Left ventricle myocardium inferior (tissue), 1 donor: Measurements from ENCODE around the gene IGF2R. TPM values are rescaled to one million over a fixed set of nuclear protein-coding genes. Genes with fewer than 3 reads are reported as not detected.

Source experiments
- DNase-seq: peaks from one replicate; pipeline ENCODE4 v3.0.0-alpha.2; 2020
- H3K27ac ChIP-seq: fragments of 200-600 bp; replicated peaks from 2 replicates; pipeline ENCODE4 v1.8.0; 2021
- H3K27me3 ChIP-seq: fragments of 200-600 bp; 2 replicates; pipeline ENCODE4 v1.8.0; 2021; ENCODE audit warnings: low read depth
- H3K36me3 ChIP-seq: fragments of 200-600 bp; 2 replicates; pipeline ENCODE4 v1.8.0; 2021
- H3K4me1 ChIP-seq: fragments of 200-600 bp; 2 replicates; pipeline ENCODE4 v1.8.0; 2021
- H3K4me3 ChIP-seq: fragments of 200-600 bp; 2 replicates; pipeline ENCODE4 v1.8.0; 2021; ENCODE audit warnings: mild to moderate bottlenecking, moderate library complexity
- H3K9me3 ChIP-seq: fragments of 200-600 bp; replicated peaks from 2 replicates; pipeline ENCODE4 v1.8.0; 2021
- intact Hi-C: fragments of 100-400 bp; cut with micrococcal nuclease; formaldehyde crosslinking; loops from one replicate; pipeline ENCODE4 v1.11.0; 2022
- total RNA-seq: library from RNA; stranded (reverse); fragmentation: NEBNext Ultra II Directional; extraction: Animal tissue kit (Norgen Biotek cat#: 25700); gene quantifications from one replicate; pipeline ENCODE4 v1.2.1, GENCODE V29; 2021
- TF ChIP-seq, protein P1 (sequence below): fragments of 200-600 bp; IDR thresholded peaks from 2 replicates; pipeline ENCODE4 v1.8.0; 2021; ENCODE audit warnings: antibody characterized with exemption, mild to moderate bottlenecking, borderline replicate concordance
- donor health status: DM: no; HTN: yes; CAD: no; lungs with severe emphysema.

Gene IGF2R
- total RNA-seq, 1 donor from 2014 or later, result 66.8 TPM

DNA sequence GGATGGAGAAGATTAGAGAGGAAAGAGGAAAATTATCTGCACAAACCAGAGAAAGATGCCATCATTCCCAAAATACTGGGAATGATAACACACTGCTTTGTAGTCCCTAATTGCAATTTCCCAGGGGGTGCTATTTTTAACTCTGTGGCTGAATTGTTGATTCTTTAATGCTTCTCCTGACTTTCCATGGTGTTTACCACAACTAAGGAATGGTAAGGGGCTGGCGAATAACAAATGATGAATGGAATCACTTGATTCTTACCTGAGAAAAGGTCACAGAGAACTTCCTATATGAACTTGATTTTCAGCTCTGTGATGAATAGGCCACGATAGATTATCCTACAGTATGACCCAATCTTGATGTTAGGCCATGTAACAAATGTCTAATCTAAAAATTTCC lies 22.0 kb upstream of the IGF2R start:
- Histone ChIP-seq H3K9me3 (peaks cover 21% of the 10 kb centered on the region), H3K4me3 (no peak overlapping the region), H3K36me3 (no peaks in the 10 kb centered on the region), H3K27ac (no peak overlapping the region), H3K4me1 (peaks cover 22% of the 10 kb centered on the region), H3K27me3 (no peaks in the 10 kb centered on the region)
- TF ChIP-seq, protein P1, sequence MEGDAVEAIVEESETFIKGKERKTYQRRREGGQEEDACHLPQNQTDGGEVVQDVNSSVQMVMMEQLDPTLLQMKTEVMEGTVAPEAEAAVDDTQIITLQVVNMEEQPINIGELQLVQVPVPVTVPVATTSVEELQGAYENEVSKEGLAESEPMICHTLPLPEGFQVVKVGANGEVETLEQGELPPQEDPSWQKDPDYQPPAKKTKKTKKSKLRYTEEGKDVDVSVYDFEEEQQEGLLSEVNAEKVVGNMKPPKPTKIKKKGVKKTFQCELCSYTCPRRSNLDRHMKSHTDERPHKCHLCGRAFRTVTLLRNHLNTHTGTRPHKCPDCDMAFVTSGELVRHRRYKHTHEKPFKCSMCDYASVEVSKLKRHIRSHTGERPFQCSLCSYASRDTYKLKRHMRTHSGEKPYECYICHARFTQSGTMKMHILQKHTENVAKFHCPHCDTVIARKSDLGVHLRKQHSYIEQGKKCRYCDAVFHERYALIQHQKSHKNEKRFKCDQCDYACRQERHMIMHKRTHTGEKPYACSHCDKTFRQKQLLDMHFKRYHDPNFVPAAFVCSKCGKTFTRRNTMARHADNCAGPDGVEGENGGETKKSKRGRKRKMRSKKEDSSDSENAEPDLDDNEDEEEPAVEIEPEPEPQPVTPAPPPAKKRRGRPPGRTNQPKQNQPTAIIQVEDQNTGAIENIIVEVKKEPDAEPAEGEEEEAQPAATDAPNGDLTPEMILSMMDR, result no peak
- intact Hi-C loops, result no loop called here
- no peak for DNase-seq

DNA sequence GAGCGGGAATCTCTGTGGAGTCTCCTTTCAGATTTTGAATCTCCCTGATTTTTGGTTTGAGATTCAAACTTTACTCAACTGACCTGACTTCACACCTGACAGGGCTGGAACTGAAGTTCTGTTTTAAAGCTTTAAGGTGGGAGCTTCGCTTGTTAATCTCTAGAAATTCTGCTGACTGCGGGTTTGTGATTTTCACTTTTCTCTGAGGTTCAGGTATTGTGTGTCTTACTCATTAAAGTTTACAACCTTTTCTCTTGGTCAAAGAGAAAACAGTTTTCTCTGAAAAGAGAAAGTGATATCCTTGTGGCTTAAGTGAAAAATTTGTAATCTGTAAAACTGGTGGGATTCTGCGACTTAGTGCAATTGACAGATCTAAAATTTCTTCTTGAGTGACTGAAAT lies 20.7 kb upstream of the IGF2R start:
- TF ChIP-seq, protein P1, result no peak
- no peaks in the 10 kb centered on the region for H3K27me3 ChIP-seq
- intact Hi-C loops, result no loop called here

DNA sequence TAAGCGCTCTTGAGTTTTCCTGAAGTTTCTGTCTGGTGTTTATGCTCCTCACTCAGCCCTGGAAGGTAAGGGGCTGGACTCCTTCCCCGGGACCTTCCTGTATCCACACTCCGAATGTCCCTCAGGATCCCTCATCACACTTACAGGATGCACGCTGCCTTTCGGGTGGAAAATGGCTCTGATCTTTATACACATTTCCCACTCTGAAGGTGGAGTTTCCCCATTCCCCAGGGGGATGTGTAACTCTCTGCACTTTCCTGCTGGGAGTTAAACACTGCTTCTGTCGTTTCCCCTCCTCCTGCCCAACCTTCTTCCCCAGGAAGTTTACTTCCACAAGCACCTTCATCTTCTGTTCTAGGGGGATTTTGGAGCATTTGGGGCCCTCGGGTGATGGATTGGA lies 17.1 kb upstream of the IGF2R start:
- intact Hi-C loops, result no loop called here

More for the DNA sequence above, 20.7 kb upstream of the IGF2R start:
- Histone ChIP-seq H3K27ac (no peak overlapping the region), H3K4me3 (no peak overlapping the region), H3K36me3 (no peaks in the 10 kb centered on the region), H3K4me1 (peaks cover 23% of the 10 kb centered on the region), H3K9me3 (peaks cover 21% of the 10 kb centered on the region)
- DNase-seq, result no peak

DNA sequence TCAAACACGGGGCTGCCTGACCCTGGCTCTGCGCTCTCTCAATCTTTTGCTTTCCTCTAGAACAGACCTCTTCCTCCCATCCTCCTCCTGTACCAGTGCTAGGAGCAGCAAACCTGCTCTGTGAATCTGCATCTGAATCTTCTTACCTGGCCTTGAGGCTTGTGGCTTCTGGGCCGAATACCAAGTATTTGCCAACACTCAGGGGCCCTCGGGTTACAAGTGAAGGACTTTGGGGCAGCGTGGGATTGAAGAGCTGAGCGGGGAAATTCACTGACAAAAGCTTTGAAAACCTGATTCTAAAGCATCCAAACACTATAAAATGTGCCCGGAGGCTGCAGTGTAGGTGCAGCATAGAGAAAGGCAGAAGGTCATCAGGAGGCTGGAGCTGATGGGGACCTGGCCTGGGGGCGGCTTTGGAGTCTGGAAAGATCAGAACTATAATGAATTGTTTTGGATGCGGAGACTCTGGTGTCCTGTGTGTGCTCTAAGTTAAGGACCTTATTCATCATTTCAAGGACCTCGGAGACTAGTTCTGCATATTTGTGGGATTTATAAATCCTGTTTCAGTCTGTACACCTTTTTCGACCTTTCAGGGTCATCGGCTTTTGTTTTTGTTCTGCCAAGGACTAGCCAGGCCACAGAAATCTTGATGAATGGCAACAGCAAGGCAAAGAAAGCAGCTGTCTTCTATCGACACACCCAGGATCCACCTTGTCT lies 16.4 kb upstream of the IGF2R start:
- Histone ChIP-seq H3K27me3 (no peaks in the 10 kb centered on the region), H3K4me3 (no peak overlapping the region), H3K27ac (peak overlapping the region; percentile 53), H3K36me3 (no peaks in the 10 kb centered on the region), H3K9me3 (no peaks in the 10 kb centered on the region), H3K4me1 (peaks cover 29% of the 10 kb centered on the region)
- TF ChIP-seq, protein P1, result no peak
- no peak for DNase-seq
- intact Hi-C loops, result no loop called here

More for the DNA sequence above, 17.1 kb upstream of the IGF2R start:
- no peak for DNase-seq
- Histone ChIP-seq H3K36me3 (no peaks in the 10 kb centered on the region), H3K4me3 (no peak overlapping the region), H3K27ac (peak overlapping the region; percentile 53), H3K9me3 (no peaks in the 10 kb centered on the region), H3K4me1 (peaks cover 29% of the 10 kb centered on the region), H3K27me3 (no peaks in the 10 kb centered on the region)
- TF ChIP-seq, protein P1, result no peak

DNA sequence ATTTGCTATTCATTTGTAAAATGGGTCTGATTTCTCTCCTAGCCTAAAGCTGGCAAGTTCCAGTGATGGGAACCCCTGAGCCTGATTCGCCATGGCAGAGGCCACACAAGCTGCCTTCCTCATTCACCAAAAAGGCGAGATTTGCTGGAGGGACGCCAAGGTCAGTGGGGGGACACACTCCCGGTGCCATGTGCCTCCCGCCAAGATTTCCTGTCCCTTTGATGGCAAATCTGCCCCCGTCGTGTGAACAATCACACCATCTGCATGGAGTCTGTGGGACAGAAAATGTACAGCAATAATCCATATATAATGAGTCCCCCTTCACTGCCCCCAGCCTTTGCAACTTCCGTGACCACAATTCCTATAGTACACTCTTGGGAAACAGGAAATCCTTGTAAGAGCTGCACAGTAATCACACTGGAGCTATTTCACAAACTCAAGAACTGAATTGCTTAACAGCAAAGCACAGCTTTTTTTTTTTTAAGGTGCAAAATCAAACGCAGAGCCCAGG lies 15.7 kb upstream of the IGF2R start:
- H3K4me1 ChIP-seq, result peaks cover 29% of the 10 kb centered on the region
- peak; percentile 31 for DNase-seq
- no peaks in the 10 kb centered on the region for H3K9me3 ChIP-seq
- TF ChIP-seq, protein P1, result no peak
- H3K36me3 ChIP-seq, result no peaks in the 10 kb centered on the region
- H3K27ac ChIP-seq, result peak overlapping the region; percentile 53
- no peaks in the 10 kb centered on the region for H3K27me3 ChIP-seq
- no peak overlapping the region for H3K4me3 ChIP-seq
- intact Hi-C loops, result no loop called here
